ENCODE results near the gene DR1.

GRCh38 chr1:93332368-93332767, 13.3 kb upstream of the DR1 start:
- no peak for TF ChIP-seq CTCF (conservative IDR thresholded peaks at IDR 0.05; ENCODE audit: low read depth, low read length)
- TF ChIP-seq EZH2 (IDR thresholded peaks at IDR 0.05; ENCODE audit: borderline replicate concordance, low read depth, low read length, poor library complexity, severe bottlenecking), result no peak

Data from A673 (cell line).